ENCODE results near the gene CYGB.

DNA sequence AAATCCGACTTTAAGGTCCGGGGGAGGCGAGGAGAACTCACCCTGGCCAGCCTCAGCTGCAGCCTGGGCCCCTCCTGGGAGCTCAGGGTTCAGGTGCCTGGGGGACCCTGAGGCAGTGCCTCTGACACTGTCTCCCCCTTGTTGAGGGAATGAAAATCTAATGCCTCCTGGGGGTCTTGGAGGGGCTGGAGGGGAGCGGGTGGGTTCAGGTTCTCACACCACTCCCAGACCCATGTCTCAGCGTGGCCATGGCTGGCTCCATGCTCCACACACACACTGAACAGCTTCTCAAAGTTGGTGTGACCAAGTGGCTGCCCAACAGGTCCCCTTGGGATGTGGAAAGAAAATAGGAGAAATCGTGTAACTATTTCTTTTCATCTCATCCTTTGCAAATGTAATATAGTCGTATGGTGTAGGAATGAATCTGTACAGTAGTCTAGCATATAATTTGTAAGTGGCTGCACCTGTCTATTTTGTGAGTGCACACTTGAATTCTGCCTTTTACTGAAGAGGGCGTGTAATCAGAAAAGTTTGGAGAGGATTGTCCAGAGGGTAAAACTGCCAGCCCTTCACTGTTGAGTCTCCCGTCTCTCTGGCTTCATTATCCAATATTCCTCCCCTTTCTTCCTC is 1.5 kb upstream of the CYGB start:
- TF ChIP-seq POLR2AphosphoS5 (IDR thresholded peaks at IDR 0.05; ENCODE audit: borderline replicate concordance, low read depth, low read length): no peak
- no peak for TF ChIP-seq EZH2 (IDR thresholded peaks at IDR 0.05)
- TF ChIP-seq FOXP2 (optimal IDR thresholded peaks at IDR 0.05; ENCODE audit: control extremely low read depth, extremely low read length, insufficient read depth): no peak
